Measurements from ENCODE around the gene ZNF780A. TPM values are rescaled to one million over a fixed set of nuclear protein-coding genes. Genes with fewer than 3 reads are reported as not detected.
A peak's percentile ranks its signal among the peaks of the same experiment; 100 is the strongest.

ZNF780A gene
- total RNA-seq, 1 experiment from 2014 or later: 9.0 TPM

- H3K36me3 ChIP-seq (ENCODE audit: low read depth, low read length): 0 out of 2 replicates have a peak, but pooled peaks cover 3% of the 10 kb centered on the region
- ATAC-seq (no peak), DNase-seq (no peak)
- POLR2A ChIA-PET (ENCODE audit: unreplicated experiment): no interaction called here
- CTCF ChIA-PET: no interaction called here
- no peak overlapping the region for H3K27ac ChIP-seq (ENCODE audit: low read length)
- peak overlapping the region; percentile 84 for H3K4me2 ChIP-seq (ENCODE audit: low read length)
- no peak overlapping the region; the same call in 1 of the 2 replicates for H3K4me3 ChIP-seq (ENCODE audit: low read length)
- TF ChIP-seq, protein P1, sequence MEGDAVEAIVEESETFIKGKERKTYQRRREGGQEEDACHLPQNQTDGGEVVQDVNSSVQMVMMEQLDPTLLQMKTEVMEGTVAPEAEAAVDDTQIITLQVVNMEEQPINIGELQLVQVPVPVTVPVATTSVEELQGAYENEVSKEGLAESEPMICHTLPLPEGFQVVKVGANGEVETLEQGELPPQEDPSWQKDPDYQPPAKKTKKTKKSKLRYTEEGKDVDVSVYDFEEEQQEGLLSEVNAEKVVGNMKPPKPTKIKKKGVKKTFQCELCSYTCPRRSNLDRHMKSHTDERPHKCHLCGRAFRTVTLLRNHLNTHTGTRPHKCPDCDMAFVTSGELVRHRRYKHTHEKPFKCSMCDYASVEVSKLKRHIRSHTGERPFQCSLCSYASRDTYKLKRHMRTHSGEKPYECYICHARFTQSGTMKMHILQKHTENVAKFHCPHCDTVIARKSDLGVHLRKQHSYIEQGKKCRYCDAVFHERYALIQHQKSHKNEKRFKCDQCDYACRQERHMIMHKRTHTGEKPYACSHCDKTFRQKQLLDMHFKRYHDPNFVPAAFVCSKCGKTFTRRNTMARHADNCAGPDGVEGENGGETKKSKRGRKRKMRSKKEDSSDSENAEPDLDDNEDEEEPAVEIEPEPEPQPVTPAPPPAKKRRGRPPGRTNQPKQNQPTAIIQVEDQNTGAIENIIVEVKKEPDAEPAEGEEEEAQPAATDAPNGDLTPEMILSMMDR (conservative IDR thresholded peaks at IDR 0.05; ENCODE audit: low read depth, low read length): no peak
- TF ChIP-seq EZH2phosphoT487 (IDR thresholded peaks at IDR 0.05; ENCODE audit: borderline replicate concordance, low read length) (no peak), EZH2 (IDR thresholded peaks at IDR 0.05; ENCODE audit: low read length, unreplicated experiment) (no peak)
- 0 out of 2 replicates have a peak, but pooled peaks cover 9% of the 10 kb centered on the region for H3K4me1 ChIP-seq (ENCODE audit: insufficient read depth, low read length)
- H3K9me3 ChIP-seq (ENCODE audit: low read length): no peaks in the 10 kb centered on the region
- no peaks in the 10 kb centered on the region; the same call in 1 of the 2 replicates for H4K20me1 ChIP-seq (ENCODE audit: low read length)
- no peak overlapping the region for H2AFZ ChIP-seq (ENCODE audit: low read length)
- H3F3A ChIP-seq (ENCODE audit: low read length, unreplicated experiment): no peaks in the 10 kb centered on the region
- intact Hi-C loops (cut with micrococcal nuclease): no loop called here
- H3K79me2 ChIP-seq (ENCODE audit: low read length): peaks cover 39% of the 10 kb centered on the region
- no peaks in the 10 kb centered on the region for H3K27me3 ChIP-seq (ENCODE audit: low read length)
- no peaks in the 10 kb centered on the region for H3K9me2 ChIP-seq (replicated peaks; ENCODE audit: low read length)
- no TSS peak for BruUV-seq (replicated peaks)
- no peak overlapping the region for H3K9ac ChIP-seq (ENCODE audit: low read length)
Measured at GRCh38 chr19:40088299-40089047, 2.3 kb downstream of the ZNF780A start.

DNA sequence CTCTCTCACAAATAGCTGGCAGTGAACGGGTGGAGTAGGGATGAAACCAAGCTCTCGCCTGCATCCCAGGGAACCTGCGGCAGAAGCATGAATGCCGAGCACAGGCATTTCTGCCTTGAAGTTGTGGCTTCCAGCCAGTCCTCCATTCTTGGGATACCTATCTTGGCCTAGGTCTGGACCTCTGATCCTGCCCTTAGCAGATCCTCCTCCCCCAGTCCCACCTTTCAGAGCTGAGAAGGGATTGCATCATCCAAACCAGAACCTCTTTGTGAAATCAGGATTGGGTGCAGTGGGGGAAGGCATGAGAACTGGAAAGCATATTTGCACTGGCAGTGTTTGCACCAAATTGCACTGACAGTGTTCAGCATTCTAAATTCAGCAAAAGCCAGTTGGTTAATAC, 5.8 kb downstream of the ZNF780A start:
- H2AFZ ChIP-seq (ENCODE audit: low read length): no peak overlapping the region
- ATAC-seq: no peak
- no peak overlapping the region for H3K9ac ChIP-seq (ENCODE audit: low read length)
- H4K20me1 ChIP-seq (ENCODE audit: low read length): no peaks in the 10 kb centered on the region; the same call in 1 of the 2 replicates
- no peak overlapping the region for H3K4me3 ChIP-seq (ENCODE audit: low read length)
- ChIA-PET POLR2A (ENCODE audit: unreplicated experiment) (no interaction called here), CTCF (no interaction called here)
- no peak for DNase-seq
- BruUV-seq (replicated peaks): no TSS peak
- H3F3A ChIP-seq (ENCODE audit: low read length, unreplicated experiment): no peaks in the 10 kb centered on the region
- no peak overlapping the region for H3K27ac ChIP-seq (ENCODE audit: low read length)
- 0 out of 2 replicates have a peak, but pooled peaks cover 9% of the 10 kb centered on the region for H3K4me1 ChIP-seq (ENCODE audit: insufficient read depth, low read length)
- peaks cover 36% of the 10 kb centered on the region for H3K79me2 ChIP-seq (ENCODE audit: low read length)
- H3K4me2 ChIP-seq (ENCODE audit: low read length): no peak overlapping the region
- H3K36me3 ChIP-seq (ENCODE audit: low read depth, low read length): peaks cover 15% of the 10 kb centered on the region
- TF ChIP-seq, protein P1 (conservative IDR thresholded peaks at IDR 0.05; ENCODE audit: low read depth, low read length): no peak
- TF ChIP-seq EZH2 (IDR thresholded peaks at IDR 0.05; ENCODE audit: low read length, unreplicated experiment): no peak
- TF ChIP-seq EZH2phosphoT487 (IDR thresholded peaks at IDR 0.05; ENCODE audit: borderline replicate concordance, low read length): no peak
- H3K9me3 ChIP-seq (ENCODE audit: low read length): no peaks in the 10 kb centered on the region
- no peaks in the 10 kb centered on the region for H3K27me3 ChIP-seq (ENCODE audit: low read length)
- intact Hi-C loops (cut with micrococcal nuclease): no loop called here
- no peaks in the 10 kb centered on the region for H3K9me2 ChIP-seq (replicated peaks; ENCODE audit: low read length)

GRCh38 chr19:40081411-40081810, 9.3 kb downstream of the ZNF780A start:
- H4K20me1 ChIP-seq (ENCODE audit: low read length): no peaks in the 10 kb centered on the region
- H3K9ac ChIP-seq (ENCODE audit: low read length): no peak overlapping the region
- H3K36me3 ChIP-seq (ENCODE audit: low read depth, low read length): peaks cover 45% of the 10 kb centered on the region
- no peak overlapping the region for H3K4me2 ChIP-seq (ENCODE audit: low read length)
- H3K79me2 ChIP-seq (ENCODE audit: low read length): peaks cover 3% of the 10 kb centered on the region; the same call in 1 of the 2 replicates
- TF ChIP-seq EZH2phosphoT487 (IDR thresholded peaks at IDR 0.05; ENCODE audit: borderline replicate concordance, low read length) (no peak), EZH2 (IDR thresholded peaks at IDR 0.05; ENCODE audit: low read length, unreplicated experiment) (no peak)
- TF ChIP-seq, protein P1 (conservative IDR thresholded peaks at IDR 0.05; ENCODE audit: low read depth, low read length): no peak
- H3K4me1 ChIP-seq (ENCODE audit: insufficient read depth, low read length): no peaks in the 10 kb centered on the region
- 0 out of 2 replicates have a peak, but pooled peaks cover 7% of the 10 kb centered on the region for H3K9me3 ChIP-seq (ENCODE audit: low read length)
- H3K9me2 ChIP-seq (replicated peaks; ENCODE audit: low read length): no peaks in the 10 kb centered on the region
- H3K4me3 ChIP-seq (ENCODE audit: low read length): no peak overlapping the region
- no peaks in the 10 kb centered on the region for H3K27me3 ChIP-seq (ENCODE audit: low read length)
- intact Hi-C loops (cut with micrococcal nuclease): no loop called here
- H3F3A ChIP-seq (ENCODE audit: low read length, unreplicated experiment): no peaks in the 10 kb centered on the region
- no TSS peak for BruUV-seq (replicated peaks)
- no peak overlapping the region for H3K27ac ChIP-seq (ENCODE audit: low read length)
- no peak overlapping the region for H2AFZ ChIP-seq (ENCODE audit: low read length)
- ChIA-PET CTCF (no interaction called here), POLR2A (ENCODE audit: unreplicated experiment) (no interaction called here)
- ATAC-seq (no peak), DNase-seq (no peak)
